ENCODE results near the gene SMTN.

- TF ChIP-seq SMAD3 (CRISPR knock-in tag; conservative IDR thresholded peaks at IDR 0.05) (no peak), MBD2 (IDR thresholded peaks at IDR 0.05; ENCODE audit: borderline replicate concordance, low read depth) (no peak), E2F3 (CRISPR knock-in tag; IDR thresholded peaks at IDR 0.05) (no peak), ZBTB9 (CRISPR knock-in tag; IDR thresholded peaks at IDR 0.05) (no peak), ZFP91 (CRISPR knock-in tag; IDR thresholded peaks at IDR 0.05) (no peak), ZNF318 (IDR thresholded peaks at IDR 0.05; ENCODE audit: borderline replicate concordance in 1 of 2, low read depth in 1 of 2) (no peak), ZNF311 (CRISPR knock-in tag; IDR thresholded peaks at IDR 0.05) (no peak), RFX5 (IDR thresholded peaks at IDR 0.05; ENCODE audit: low read depth, low read length) (no peak), CTCF (IDR thresholded peaks at IDR 0.05 in 2 of 3, conservative IDR thresholded peaks at IDR 0.05 in 1 of 3; ENCODE audit: insufficient read depth in 2 of 3, low read depth in 1 of 3, low read length in 3 of 3) (no peak), ZNF830 (CRISPR knock-in tag; IDR thresholded peaks at IDR 0.05) (no peak), SPI1 (IDR thresholded peaks at IDR 0.05; ENCODE audit: borderline replicate concordance, low read depth, low read length) (no peak), CREB5 (CRISPR knock-in tag; IDR thresholded peaks at IDR 0.05) (no peak), ZNF274 (IDR thresholded peaks at IDR 0.05; ENCODE audit: borderline replicate concordance, low read depth, low read length) (no peak), NR2C1 (IDR thresholded peaks at IDR 0.05) (no peak), NR2C1 (tag; IDR thresholded peaks at IDR 0.05) (no peak)
These were observed 9.3 kb downstream of the SMTN start for GRCh38 chr22:31090217-31091085.

Data from K562 (cell line).